ENCODE results near the gene EHHADH.

- peak; percentile 10 to 48 (median 36) for TF ChIP-seq CTCF (IDR thresholded peaks at IDR 0.05)
- TF ChIP-seq POLR2A (IDR thresholded peaks at IDR 0.05) = no peak
These were observed 26.9 kb upstream of the EHHADH start for GRCh38 chr3:185280572-185281365.
